Uterus (tissue), 4 donors: ENCODE results near the gene EDC4. TPM values are rescaled to one million over a fixed set of nuclear protein-coding genes. Genes with fewer than 3 reads are reported as not detected.

Source experiments
- DNase-seq, 2 donors: peaks; one replicate each; pipeline ENCODE4 v3.0.0-alpha.2; 2019 to 2020
- H3K27ac ChIP-seq, 2 donors: fragments of 200-600 bp; sonication (generic); 1 replicate in 1 of 2; 2 replicates in 1 of 2; pipeline ENCODE4 v1.5.1; 2016 to 2018
- H3K27me3 ChIP-seq, 2 donors: fragments of 200-600 bp; sonication (generic); one replicate each; pipeline ENCODE4 v1.5.1; 2018 to 2019; ENCODE audit warnings: control low read depth in 1 of 2
- H3K36me3 ChIP-seq, 2 donors: fragments of 200-600 bp; sonication (generic); one replicate each; pipeline ENCODE4 v1.5.1; 2019; ENCODE audit warnings: control low read depth in 1 of 2
- H3K4me1 ChIP-seq, 2 donors: fragments of 200-600 bp; sonication (generic); one replicate each; pipeline ENCODE4 v1.5.1; 2018 to 2019; ENCODE audit warnings: control low read depth in 1 of 2
- H3K4me3 ChIP-seq, 2 donors: fragments of 200-600 bp; sonication (generic); 1 replicate in 1 of 2; 2 replicates in 1 of 2; pipeline ENCODE4 v1.5.1; 2018 to 2019; ENCODE audit warnings: mild to moderate bottlenecking in 1 of 2
- H3K9me3 ChIP-seq, 2 donors: fragments of 200-600 bp; sonication (generic); one replicate each; pipeline ENCODE4 v1.5.1; 2019; ENCODE audit warnings: control low read depth in 1 of 2
- POLR2A ChIP-seq, 2 donors: fragments of 450-650 bp; IDR thresholded peaks; one replicate each; pipeline ENCODE4 v1.6.1; 2016; ENCODE audit warnings: antibody characterized with exemption in 2 of 2, mild to moderate bottlenecking in 1 of 2, moderate library complexity in 1 of 2
- intact Hi-C: fragments of 100-400 bp; cut with DNase I; formaldehyde crosslinking; loops from one replicate; pipeline ENCODE4 v1.15.1; 2023; ENCODE audit warnings: low total_unique reads
- small RNA-seq: library from RNA; depleted of rRNA; stranded (forward); fragments of <200 nt; gene quantifications from one replicate; pipeline ENCODE3, GENCODE V24; 2016
- total RNA-seq, 4 donors: library from RNA; depleted of rRNA in 3 of 4; stranded (reverse); fragments of >200 nt in 3 of 4; gene quantifications; one replicate each; pipeline versions ENCODE4 v1.1.0 to v1.2.4, GENCODE V29; 2014 to 2023
- TF ChIP-seq, protein P1 (sequence below), 4 experiments: fragments of 200-600 bp in 2 of 4; fragments of 450-650 bp in 2 of 4; sonication (generic) in 2 of 4; IDR thresholded peaks; one replicate each; pipeline ENCODE4 v1.5.1; 2016 to 2019; ENCODE audit warnings: antibody characterized with exemption in 4 of 4, mild to moderate bottlenecking in 2 of 4, moderate library complexity in 1 of 4
- donor health status: DM: yes; HTN: yes; CAD: no.

EDC4 gene
- total RNA-seq, 4 donors from 2014 or later = 19.4 to 63.7 (median 50.7) TPM

DNA sequence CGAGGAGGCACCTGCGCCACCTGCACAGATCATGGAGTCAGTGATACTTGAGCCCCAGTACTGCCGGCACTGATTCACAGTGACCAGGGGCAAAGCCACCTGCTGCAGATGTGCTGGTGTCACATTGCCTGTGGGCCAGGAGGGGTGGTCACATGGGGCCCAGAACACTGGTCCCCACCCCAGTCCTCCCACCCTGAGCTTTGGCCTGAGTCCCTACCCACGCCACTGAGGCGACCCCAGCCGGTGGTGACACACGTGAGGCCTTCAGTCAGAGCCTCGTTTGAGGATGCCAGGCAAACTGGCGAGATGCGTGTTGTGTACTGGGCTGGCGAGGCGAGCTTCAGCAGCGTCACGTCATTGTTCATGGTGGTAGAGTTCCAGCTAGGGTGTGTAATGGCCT lies 57.3 kb downstream of the EDC4 start:
- H3K9me3 ChIP-seq = no peaks in the 10 kb centered on the region
- H3K27me3 ChIP-seq = no peaks in the 10 kb centered on the region
- intact Hi-C loops = no loop called here
- no peak overlapping the region for H3K27ac ChIP-seq
- TF ChIP-seq, protein P1, sequence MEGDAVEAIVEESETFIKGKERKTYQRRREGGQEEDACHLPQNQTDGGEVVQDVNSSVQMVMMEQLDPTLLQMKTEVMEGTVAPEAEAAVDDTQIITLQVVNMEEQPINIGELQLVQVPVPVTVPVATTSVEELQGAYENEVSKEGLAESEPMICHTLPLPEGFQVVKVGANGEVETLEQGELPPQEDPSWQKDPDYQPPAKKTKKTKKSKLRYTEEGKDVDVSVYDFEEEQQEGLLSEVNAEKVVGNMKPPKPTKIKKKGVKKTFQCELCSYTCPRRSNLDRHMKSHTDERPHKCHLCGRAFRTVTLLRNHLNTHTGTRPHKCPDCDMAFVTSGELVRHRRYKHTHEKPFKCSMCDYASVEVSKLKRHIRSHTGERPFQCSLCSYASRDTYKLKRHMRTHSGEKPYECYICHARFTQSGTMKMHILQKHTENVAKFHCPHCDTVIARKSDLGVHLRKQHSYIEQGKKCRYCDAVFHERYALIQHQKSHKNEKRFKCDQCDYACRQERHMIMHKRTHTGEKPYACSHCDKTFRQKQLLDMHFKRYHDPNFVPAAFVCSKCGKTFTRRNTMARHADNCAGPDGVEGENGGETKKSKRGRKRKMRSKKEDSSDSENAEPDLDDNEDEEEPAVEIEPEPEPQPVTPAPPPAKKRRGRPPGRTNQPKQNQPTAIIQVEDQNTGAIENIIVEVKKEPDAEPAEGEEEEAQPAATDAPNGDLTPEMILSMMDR (IDR thresholded peaks at IDR 0.05) = no peak
- TF ChIP-seq POLR2A (IDR thresholded peaks at IDR 0.05) = no peak
- no peak for DNase-seq
- no peak overlapping the region for H3K4me3 ChIP-seq
- no peaks in the 10 kb centered on the region for H3K36me3 ChIP-seq
- peaks cover 0 to 6% of the 10 kb centered on the region in 2 donors for H3K4me1 ChIP-seq

- H3K27me3 ChIP-seq = no peaks in the 10 kb centered on the region
- peaks cover 0 to 6% of the 10 kb centered on the region in 2 donors for H3K4me1 ChIP-seq
- no peak overlapping the region for H3K4me3 ChIP-seq
- H3K9me3 ChIP-seq = no peaks in the 10 kb centered on the region
- no peak for DNase-seq
- TF ChIP-seq, protein P1 (IDR thresholded peaks at IDR 0.05) = no peak
- no peak for TF ChIP-seq POLR2A (IDR thresholded peaks at IDR 0.05)
- intact Hi-C loops = no loop called here
- H3K36me3 ChIP-seq = no peaks in the 10 kb centered on the region
- no peak overlapping the region for H3K27ac ChIP-seq
These were observed 57.9 kb downstream of the EDC4 start for GRCh38 chr16:67930678-67931211.

Small RNAs within 50 kb of the gene (small RNA-seq; reads per million reads assigned to genes)
- gene AC040162.2 (not detected), gene NRN1L (not detected)

Other genes starting within 250 kb of the EDC4 start
- gene CARMIL2, start 227.9 kb upstream of the EDC4 start, total RNA-seq = 1 to 10 TPM in 1 of 4 donors, under 1 TPM in 2, not detected in 1; 0.41 to 1.2 (median 0.51) TPM
- 10 to 100 TPM; 17.8 to 33.4 (median 29.8) TPM for gene ACD, start 212.8 kb upstream of the EDC4 start, total RNA-seq
- gene PARD6A, start 212.1 kb upstream of the EDC4 start, total RNA-seq = 10 to 100 TPM in 1 of 4 donors, 1 to 10 TPM in 2, not detected in 1; 1.6 to 32.9 (median 7.9) TPM
- gene ENKD1, start 206.3 kb upstream of the EDC4 start, total RNA-seq = 10 to 100 TPM in 3 of 4 donors, 1 to 10 TPM in 1; 4.1 to 22.4 (median 13.7) TPM
- gene C16orf86, start 206.2 kb upstream of the EDC4 start, total RNA-seq = 1 to 10 TPM in 3 of 4 donors, not detected in 1; 5.3 to 8.6 (median 6.9) TPM
- 10 to 100 TPM; 11.0 to 28.5 (median 26.3) TPM for gene GFOD2, start 153.7 kb upstream of the EDC4 start, total RNA-seq
- 10 to 100 TPM in 1 of 4 donors, 1 to 10 TPM in 3; 4.9 to 22.7 (median 8.5) TPM for gene RANBP10, start 66.5 kb upstream of the EDC4 start, total RNA-seq
- gene TSNAXIP1, start 66.2 kb upstream of the EDC4 start, total RNA-seq = 1 to 10 TPM; 2.7 to 4.9 (median 3.6) TPM
- 100 to 1,000 TPM in 1 of 4 donors, 10 to 100 TPM in 3; 43.3 to 105 (median 57.6) TPM for gene THAP11, start 30.7 kb upstream of the EDC4 start, total RNA-seq
- gene NUTF2, start 26.1 kb upstream of the EDC4 start, total RNA-seq = 10 to 100 TPM; 43.8 to 76.1 (median 65.4) TPM
- 10 to 100 TPM; 29.4 to 70.2 (median 52.8) TPM for gene CENPT, start 25.4 kb upstream of the EDC4 start, total RNA-seq
- gene NRN1L, start 11.8 kb downstream of the EDC4 start, total RNA-seq = 1 to 10 TPM in 1 of 4 donors, not detected in 3; 2.1 TPM
- gene PSKH1, start 20.2 kb downstream of the EDC4 start, total RNA-seq = 10 to 100 TPM in 3 of 4 donors, 1 to 10 TPM in 1; 3.1 to 34.3 (median 24.5) TPM
- 1 to 10 TPM in 1 of 4 donors, not detected in 3; 1.0 TPM for gene CTRL, start 58.8 kb downstream of the EDC4 start, total RNA-seq
- 10 to 100 TPM in 3 of 4 donors, 1 to 10 TPM in 1; 9.5 to 30.7 (median 15.3) TPM for gene PSMB10, start 63.8 kb downstream of the EDC4 start, total RNA-seq
- 10 to 100 TPM; 11.0 to 75.2 (median 12.4) TPM for gene LCAT, start 71.1 kb downstream of the EDC4 start, total RNA-seq
- gene SLC12A4, start 95.6 kb downstream of the EDC4 start, total RNA-seq = 100 to 1,000 TPM in 1 of 4 donors, 10 to 100 TPM in 3; 25.6 to 137 (median 62.3) TPM
- gene DPEP3, start 107.4 kb downstream of the EDC4 start, total RNA-seq = under 1 TPM in 1 of 4 donors, not detected in 3; 0.14 TPM
- gene DPEP2, start 126.4 kb downstream of the EDC4 start, total RNA-seq = 1 to 10 TPM in 1 of 4 donors, under 1 TPM in 2, not detected in 1; 0.77 to 2.3 (median 0.83) TPM
- gene DPEP2NB, start 142.9 kb downstream of the EDC4 start, total RNA-seq = not detected
- gene DDX28, start 150.2 kb downstream of the EDC4 start, total RNA-seq = 10 to 100 TPM in 2 of 4 donors, 1 to 10 TPM in 2; 2.9 to 14.1 (median 11.8) TPM
- 10 to 100 TPM in 1 of 4 donors, 1 to 10 TPM in 3; 2.0 to 18.4 (median 5.6) TPM for gene DUS2, start 150.2 kb downstream of the EDC4 start, total RNA-seq
- 10 to 100 TPM; 22.6 to 74.0 (median 48.4) TPM for gene NFATC3, start 212.3 kb downstream of the EDC4 start, total RNA-seq